ENCODE data around the gene SLC17A4.
"Not testable (repeated sequence)": the region's sequence is repeated elsewhere in the genome, so short reads cannot be mapped to it uniquely, and the experiment has no call there.

SLC17A4 gene

DNA sequence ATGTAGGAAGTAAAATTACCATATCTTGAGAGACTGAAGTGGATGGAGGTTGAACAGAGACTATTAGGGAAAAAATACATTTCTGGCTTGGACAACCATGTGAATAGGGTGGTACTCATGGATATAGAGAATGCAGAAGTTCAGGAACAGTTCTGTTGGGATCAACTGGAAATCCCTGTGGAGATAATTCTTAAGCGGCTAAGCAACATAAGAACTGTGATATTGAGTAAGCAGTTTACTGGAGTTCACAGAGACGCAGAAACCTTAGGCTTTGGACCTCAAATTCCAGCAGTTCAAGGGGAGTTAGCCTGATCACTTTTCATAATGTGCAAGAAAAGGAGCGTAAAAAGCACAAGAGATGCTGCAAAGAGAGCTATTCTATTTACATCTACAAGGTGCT lies 23.6 kb upstream of the SLC17A4 start:
- Histone ChIP-seq H3K27me3 (ENCODE audit: control insufficient read depth in 1 of 2, insufficient read depth in 2 of 2, low read length in 2 of 2) (peaks cover 0 to 3% of the 10 kb centered on the region in 2 donors), H3K9me3 (ENCODE audit: control insufficient read depth in 2 of 2, low read length in 2 of 2) (no peaks in the 10 kb centered on the region), H3K9ac (ENCODE audit: low read length in 2 of 2) (no peak overlapping the region), H3K4me3 (ENCODE audit: low read length in 2 of 2) (no peak overlapping the region), H3K27ac (ENCODE audit: low read length) (no peak overlapping the region), H3K36me3 (ENCODE audit: control insufficient read depth in 2 of 2, insufficient read depth in 2 of 2, low read length in 2 of 2) (no peaks in the 10 kb centered on the region), H3K4me1 (ENCODE audit: control insufficient read depth, insufficient read depth, low read length) (no peaks in the 10 kb centered on the region)

DNA sequence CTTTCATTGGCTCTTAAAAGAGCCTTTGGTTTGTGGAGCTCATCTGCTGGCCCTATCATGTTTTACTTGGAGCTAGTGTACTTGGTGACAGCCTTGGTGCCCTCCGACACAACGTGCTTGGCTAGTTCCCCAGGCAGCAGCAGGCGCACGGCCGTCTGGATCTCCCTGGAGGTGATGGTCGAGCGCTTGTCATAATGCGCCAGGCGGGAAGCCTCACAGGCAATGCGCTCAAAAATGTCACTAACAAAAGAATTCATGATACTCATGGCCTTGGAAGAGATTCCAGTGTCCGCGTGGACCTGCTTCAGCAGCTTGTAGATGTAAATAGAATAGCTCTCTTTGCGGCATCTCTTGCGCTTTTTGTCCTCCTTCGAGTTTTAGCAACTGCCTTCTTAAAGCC lies 22.8 kb upstream of the SLC17A4 start:
- no peaks in the 10 kb centered on the region for H3K36me3 ChIP-seq (ENCODE audit: control insufficient read depth in 2 of 2, insufficient read depth in 2 of 2, low read length in 2 of 2)
- no peaks in the 10 kb centered on the region for H3K9me3 ChIP-seq (ENCODE audit: control insufficient read depth in 2 of 2, low read length in 2 of 2)
- H3K9ac ChIP-seq (ENCODE audit: low read length in 2 of 2): no peak overlapping the region
- peaks cover 0 to 3% of the 10 kb centered on the region in 2 donors for H3K27me3 ChIP-seq (ENCODE audit: control insufficient read depth in 1 of 2, insufficient read depth in 2 of 2, low read length in 2 of 2)
- H3K4me3 ChIP-seq (ENCODE audit: low read length in 2 of 2): no peak overlapping the region
- H3K4me1 ChIP-seq (ENCODE audit: control insufficient read depth, insufficient read depth, low read length): no peaks in the 10 kb centered on the region
- no peak overlapping the region for H3K27ac ChIP-seq (ENCODE audit: low read length)

DNA sequence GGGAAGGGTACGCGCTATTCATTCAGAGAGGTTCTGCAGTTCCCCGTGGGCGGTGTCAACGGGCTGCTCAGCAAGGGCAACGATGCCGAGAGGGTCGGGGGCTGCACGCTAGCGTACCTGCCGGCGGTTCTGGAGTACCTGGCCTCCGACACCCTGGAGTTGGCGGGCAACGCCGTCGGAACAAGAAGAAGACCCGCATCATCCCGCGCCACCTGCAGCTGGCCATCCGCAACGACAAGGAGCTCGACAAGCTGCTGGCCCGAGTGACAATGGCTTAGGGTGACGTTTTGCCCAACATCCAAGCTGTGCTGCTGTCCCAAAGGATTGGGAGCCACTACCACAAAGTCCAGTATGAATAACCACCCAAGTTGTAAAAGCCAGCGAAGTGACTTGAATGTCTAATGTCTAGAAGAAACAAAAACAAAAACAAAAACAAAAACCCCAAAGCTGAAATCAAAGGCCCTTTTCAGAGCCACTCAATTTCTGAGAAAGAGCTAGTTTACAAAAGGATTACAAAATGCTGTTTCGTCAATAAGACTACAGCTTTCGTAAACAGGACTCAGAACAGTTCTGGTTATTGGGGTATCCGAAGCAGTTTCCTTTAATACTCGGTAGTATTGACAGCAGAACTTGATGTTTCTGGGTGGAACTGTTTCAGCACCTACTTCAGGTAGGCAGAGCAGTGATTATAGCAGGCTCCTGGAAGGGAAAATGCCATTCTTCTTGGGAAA lies 21.9 kb upstream of the SLC17A4 start:
- Histone ChIP-seq H3K27me3 (ENCODE audit: control insufficient read depth in 1 of 2, insufficient read depth in 2 of 2, low read length in 2 of 2) (peaks cover 0 to 3% of the 10 kb centered on the region in 2 donors), H3K9ac (ENCODE audit: low read length in 2 of 2) (no peak overlapping the region), H3K4me1 (ENCODE audit: control insufficient read depth, insufficient read depth, low read length) (no peaks in the 10 kb centered on the region), H3K9me3 (ENCODE audit: control insufficient read depth in 2 of 2, low read length in 2 of 2) (peaks cover 0 to 5% of the 10 kb centered on the region in 2 donors), H3K27ac (ENCODE audit: low read length) (no peak overlapping the region), H3K36me3 (ENCODE audit: control insufficient read depth in 2 of 2, insufficient read depth in 2 of 2, low read length in 2 of 2) (no peaks in the 10 kb centered on the region), H3K4me3 (ENCODE audit: low read length in 2 of 2) (no peak overlapping the region)

DNA sequence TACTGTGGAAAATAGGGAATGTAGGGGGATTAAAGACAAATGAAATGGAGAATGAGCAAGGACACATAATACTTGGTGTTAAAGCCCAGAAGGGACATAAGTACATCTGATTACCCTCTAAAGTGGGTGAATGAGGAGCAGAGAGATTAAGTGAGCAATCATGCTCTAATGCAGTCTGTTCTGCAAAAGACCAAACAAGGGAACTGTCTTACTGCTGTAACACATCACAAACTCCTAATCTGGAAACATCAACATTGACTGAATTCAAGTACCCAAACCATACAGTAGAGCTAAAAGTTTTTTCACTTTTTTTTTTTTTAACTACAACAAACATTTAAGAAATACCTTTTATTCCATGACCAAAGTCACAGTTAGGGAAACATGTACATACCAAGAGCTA lies 19.3 kb upstream of the SLC17A4 start:
- H3K9ac ChIP-seq (ENCODE audit: low read length in 2 of 2): no peak overlapping the region
- H3K9me3 ChIP-seq (ENCODE audit: control insufficient read depth in 2 of 2, low read length in 2 of 2): peaks cover 0 to 5% of the 10 kb centered on the region in 2 donors
- no peaks in the 10 kb centered on the region for H3K4me1 ChIP-seq (ENCODE audit: control insufficient read depth, insufficient read depth, low read length)
- no peaks in the 10 kb centered on the region for H3K36me3 ChIP-seq (ENCODE audit: control insufficient read depth in 2 of 2, insufficient read depth in 2 of 2, low read length in 2 of 2)
- no peak overlapping the region for H3K27ac ChIP-seq (ENCODE audit: low read length)
- peaks cover 0 to 2% of the 10 kb centered on the region in 2 donors for H3K27me3 ChIP-seq (ENCODE audit: control insufficient read depth in 1 of 2, insufficient read depth in 2 of 2, low read length in 2 of 2)
- H3K4me3 ChIP-seq (ENCODE audit: low read length in 2 of 2): no peak overlapping the region

DNA sequence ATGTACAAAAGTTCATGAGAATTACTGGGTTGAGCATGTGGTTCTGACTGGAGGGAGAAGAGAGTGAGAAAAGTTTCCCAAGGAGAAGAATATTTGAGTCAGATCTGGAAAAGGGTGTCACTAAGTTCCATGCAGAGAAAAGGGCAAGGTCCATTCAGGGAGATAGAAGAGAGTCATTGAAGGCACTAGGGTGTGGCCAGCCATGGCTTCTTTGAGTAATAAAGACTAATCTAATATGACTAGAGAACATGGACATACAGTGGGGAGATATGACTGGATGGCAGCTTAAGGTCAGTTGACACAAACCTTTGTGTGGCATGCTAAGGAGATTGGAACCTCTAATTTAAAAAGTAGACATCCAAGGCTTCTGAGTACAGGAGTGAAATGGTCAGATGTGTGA lies 10.7 kb upstream of the SLC17A4 start:
- H3K4me3 ChIP-seq (ENCODE audit: low read length in 2 of 2): no peak overlapping the region
- no peaks in the 10 kb centered on the region for H3K9me3 ChIP-seq (ENCODE audit: control insufficient read depth in 2 of 2, low read length in 2 of 2)
- no peaks in the 10 kb centered on the region for H3K36me3 ChIP-seq (ENCODE audit: control insufficient read depth in 2 of 2, insufficient read depth in 2 of 2, low read length in 2 of 2)
- H3K9ac ChIP-seq (ENCODE audit: low read length in 2 of 2): no peak overlapping the region
- no peaks in the 10 kb centered on the region for H3K4me1 ChIP-seq (ENCODE audit: control insufficient read depth, insufficient read depth, low read length)
- H3K27ac ChIP-seq (ENCODE audit: low read length): no peak overlapping the region
- no peaks in the 10 kb centered on the region for H3K27me3 ChIP-seq (ENCODE audit: control insufficient read depth in 1 of 2, insufficient read depth in 2 of 2, low read length in 2 of 2)

DNA sequence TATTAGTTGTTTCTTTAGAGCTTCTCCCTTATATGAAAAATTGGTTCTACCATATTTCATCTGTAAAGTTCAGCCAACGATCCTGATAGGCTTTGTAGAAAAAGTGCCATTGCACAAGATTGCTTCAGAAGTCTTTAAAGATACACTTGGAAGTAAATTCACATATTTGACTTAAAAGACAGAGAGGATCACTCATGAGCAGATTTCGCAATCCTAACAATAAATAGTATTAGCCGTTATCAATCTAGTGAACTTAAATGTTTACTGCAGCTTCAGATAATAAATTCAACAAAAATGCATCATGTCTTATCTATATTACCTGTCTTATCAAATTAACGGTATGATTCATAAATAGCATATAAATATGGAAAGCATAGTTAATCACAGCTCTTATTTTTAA lies 8.7 kb upstream of the SLC17A4 start:
- H3K27me3 ChIP-seq (ENCODE audit: control insufficient read depth in 1 of 2, insufficient read depth in 2 of 2, low read length in 2 of 2): no peaks in the 10 kb centered on the region
- H3K27ac ChIP-seq (ENCODE audit: low read length): no peak overlapping the region
- no peak overlapping the region for H3K9ac ChIP-seq (ENCODE audit: low read length in 2 of 2)
- H3K9me3 ChIP-seq (ENCODE audit: control insufficient read depth in 2 of 2, low read length in 2 of 2): no peaks in the 10 kb centered on the region
- no peaks in the 10 kb centered on the region for H3K4me1 ChIP-seq (ENCODE audit: control insufficient read depth, insufficient read depth, low read length)
- no peaks in the 10 kb centered on the region for H3K36me3 ChIP-seq (ENCODE audit: control insufficient read depth in 2 of 2, insufficient read depth in 2 of 2, low read length in 2 of 2)
- H3K4me3 ChIP-seq (ENCODE audit: low read length in 2 of 2): no peak overlapping the region

DNA sequence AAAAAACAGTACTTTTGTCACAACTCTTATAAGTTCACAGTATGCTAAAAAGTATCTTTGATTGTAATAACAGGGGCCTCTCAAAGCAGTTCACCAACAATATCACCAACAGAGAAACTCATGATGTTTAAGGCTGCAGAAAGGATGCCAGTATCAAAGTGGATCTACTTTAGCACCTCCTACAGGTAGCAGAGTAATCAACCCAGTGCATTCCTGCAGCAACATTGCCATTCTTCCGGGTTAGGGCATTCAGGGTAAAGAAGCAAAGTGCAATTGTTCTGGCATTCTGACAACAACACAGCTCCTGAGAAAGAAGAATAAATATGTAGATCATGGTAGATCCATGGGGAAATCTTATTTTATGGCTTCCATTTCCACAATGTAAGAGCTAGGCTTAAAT lies 7.6 kb upstream of the SLC17A4 start:
- H3K4me1 ChIP-seq (ENCODE audit: control insufficient read depth, insufficient read depth, low read length): no peaks in the 10 kb centered on the region
- no peaks in the 10 kb centered on the region for H3K9me3 ChIP-seq (ENCODE audit: control insufficient read depth in 2 of 2, low read length in 2 of 2)
- H3K27ac ChIP-seq (ENCODE audit: low read length): no peak overlapping the region
- H3K9ac ChIP-seq (ENCODE audit: low read length in 2 of 2): no peak overlapping the region
- H3K4me3 ChIP-seq (ENCODE audit: low read length in 2 of 2): no peak overlapping the region
- no peaks in the 10 kb centered on the region for H3K27me3 ChIP-seq (ENCODE audit: control insufficient read depth in 1 of 2, insufficient read depth in 2 of 2, low read length in 2 of 2)
- H3K36me3 ChIP-seq (ENCODE audit: control insufficient read depth in 2 of 2, insufficient read depth in 2 of 2, low read length in 2 of 2): no peaks in the 10 kb centered on the region

DNA sequence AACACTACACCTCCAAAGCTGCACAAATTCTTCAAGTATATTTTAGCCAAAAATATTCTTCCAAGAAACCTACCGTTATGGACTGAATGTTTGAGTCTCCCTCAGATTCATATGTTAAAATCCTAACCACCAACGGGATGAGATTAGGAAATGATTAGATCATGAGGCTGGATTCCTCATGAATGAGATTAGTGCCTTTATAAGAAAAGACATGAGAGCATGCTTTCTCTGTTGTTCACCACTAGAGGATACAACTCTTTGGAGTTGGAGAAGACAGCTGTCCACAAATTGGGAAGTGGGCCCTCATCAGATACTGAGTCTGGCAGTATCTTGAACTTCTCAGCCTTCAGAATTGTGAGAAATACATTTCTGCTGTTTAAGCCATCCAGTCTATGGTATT lies 7.1 kb upstream of the SLC17A4 start:
- Histone ChIP-seq H3K9me3 (ENCODE audit: control insufficient read depth in 2 of 2, low read length in 2 of 2) (no peaks in the 10 kb centered on the region), H3K36me3 (ENCODE audit: control insufficient read depth in 2 of 2, insufficient read depth in 2 of 2, low read length in 2 of 2) (no peaks in the 10 kb centered on the region), H3K4me1 (ENCODE audit: control insufficient read depth, insufficient read depth, low read length) (no peaks in the 10 kb centered on the region), H3K9ac (ENCODE audit: low read length in 2 of 2) (no peak overlapping the region), H3K4me3 (ENCODE audit: low read length in 2 of 2) (no peak overlapping the region), H3K27ac (ENCODE audit: low read length) (no peak overlapping the region), H3K27me3 (ENCODE audit: control insufficient read depth in 1 of 2, insufficient read depth in 2 of 2, low read length in 2 of 2) (no peaks in the 10 kb centered on the region)

DNA sequence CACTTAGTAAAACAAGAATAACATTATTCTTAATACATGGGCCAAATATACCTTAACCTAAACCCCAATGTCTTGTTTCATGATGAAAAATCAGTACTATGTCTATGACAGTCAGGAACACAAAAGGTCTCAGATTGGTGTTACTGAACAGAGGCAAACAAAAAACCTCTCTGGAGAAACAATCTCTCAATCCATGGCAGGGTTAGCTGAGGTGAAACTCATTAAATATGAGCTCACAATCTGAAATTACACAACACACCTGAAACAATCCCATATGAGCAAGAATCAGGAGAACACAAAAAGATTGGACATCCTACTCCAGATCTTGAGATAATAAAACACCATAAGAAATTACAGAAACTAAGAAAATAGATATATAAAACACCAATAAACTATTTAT lies 6.5 kb upstream of the SLC17A4 start:
- H3K27me3 ChIP-seq (ENCODE audit: control insufficient read depth in 1 of 2, insufficient read depth in 2 of 2, low read length in 2 of 2): no peaks in the 10 kb centered on the region
- no peak overlapping the region for H3K9ac ChIP-seq (ENCODE audit: low read length in 2 of 2)
- no peak overlapping the region for H3K27ac ChIP-seq (ENCODE audit: low read length)
- no peaks in the 10 kb centered on the region for H3K36me3 ChIP-seq (ENCODE audit: control insufficient read depth in 2 of 2, insufficient read depth in 2 of 2, low read length in 2 of 2)
- no peaks in the 10 kb centered on the region for H3K9me3 ChIP-seq (ENCODE audit: control insufficient read depth in 2 of 2, low read length in 2 of 2)
- no peak overlapping the region for H3K4me3 ChIP-seq (ENCODE audit: low read length in 2 of 2)
- no peaks in the 10 kb centered on the region for H3K4me1 ChIP-seq (ENCODE audit: control insufficient read depth, insufficient read depth, low read length)

DNA sequence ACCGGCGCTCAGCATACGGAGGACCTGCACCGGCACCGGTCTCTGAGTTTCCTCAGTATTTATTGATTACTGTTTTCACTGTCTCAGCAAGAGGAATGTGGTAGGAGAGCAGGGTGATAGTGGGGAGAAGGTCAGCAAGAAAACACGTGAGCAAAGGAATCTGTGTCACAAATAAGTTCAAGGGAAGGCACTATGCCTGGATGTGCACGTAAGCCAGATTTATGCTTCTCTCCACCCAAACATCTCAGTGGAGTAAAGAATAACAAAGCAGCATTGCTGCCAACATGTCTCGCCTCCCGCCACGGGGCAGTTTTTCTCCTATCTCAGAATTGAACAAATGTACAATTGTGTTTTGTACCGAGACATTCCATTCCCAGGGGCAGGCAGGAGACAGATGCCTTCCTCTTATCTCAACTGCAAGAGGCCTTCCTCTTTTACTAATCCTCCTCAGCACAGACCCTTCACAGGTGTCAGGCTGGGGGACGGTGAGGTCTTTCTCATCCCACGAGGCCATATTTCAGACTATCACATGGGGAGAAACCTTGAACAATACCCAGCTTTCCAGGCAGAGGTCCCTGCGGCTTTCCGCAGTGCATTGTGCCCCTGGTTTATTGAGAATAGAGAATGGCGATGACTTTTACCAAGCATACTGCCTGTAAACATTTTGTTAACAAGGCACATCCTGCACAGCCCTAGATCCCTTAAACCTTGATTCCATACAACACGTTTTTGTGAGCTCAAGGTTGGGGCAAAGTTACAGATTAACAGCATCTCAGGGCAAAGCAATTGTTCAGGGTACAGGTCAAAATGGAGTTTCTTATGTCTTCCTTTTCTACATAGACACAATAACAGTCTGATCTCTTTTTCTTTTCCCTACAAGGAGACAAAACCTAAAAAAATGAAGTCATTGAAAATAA lies 5.7 kb upstream of the SLC17A4 start:
- not testable (repeated sequence) for H3K27me3 ChIP-seq (ENCODE audit: control insufficient read depth in 1 of 2, insufficient read depth in 2 of 2, low read length in 2 of 2); H3K9me3 ChIP-seq (ENCODE audit: control insufficient read depth in 2 of 2, low read length in 2 of 2); H3K4me1 ChIP-seq (ENCODE audit: control insufficient read depth, insufficient read depth, low read length); H3K9ac ChIP-seq (ENCODE audit: low read length in 2 of 2); H3K27ac ChIP-seq (ENCODE audit: low read length); H3K4me3 ChIP-seq (ENCODE audit: low read length in 2 of 2); H3K36me3 ChIP-seq (ENCODE audit: control insufficient read depth in 2 of 2, insufficient read depth in 2 of 2, low read length in 2 of 2)

DNA sequence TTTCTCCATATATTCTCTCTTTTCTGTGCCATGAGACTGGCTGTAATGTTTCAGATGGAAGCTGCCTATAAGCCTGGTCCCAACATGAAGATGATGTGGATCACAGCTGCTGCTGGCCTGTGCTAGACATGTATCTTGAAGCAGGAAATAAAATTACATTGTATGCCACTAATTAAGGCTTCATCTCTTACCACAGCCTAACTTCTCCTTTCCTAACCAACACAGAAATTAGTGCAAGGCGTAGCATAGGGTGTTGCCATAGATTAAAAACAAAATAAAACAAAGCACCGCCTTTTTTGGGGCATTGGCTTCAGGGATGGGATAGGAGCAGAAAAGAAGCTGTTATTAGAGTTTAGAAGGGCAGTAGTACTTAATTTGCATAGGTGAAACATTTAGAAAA lies 4.7 kb upstream of the SLC17A4 start:
- H3K27me3 ChIP-seq (ENCODE audit: control insufficient read depth in 1 of 2, insufficient read depth in 2 of 2, low read length in 2 of 2): no peaks in the 10 kb centered on the region
- H3K9me3 ChIP-seq (ENCODE audit: control insufficient read depth in 2 of 2, low read length in 2 of 2): no peaks in the 10 kb centered on the region
- no peak overlapping the region for H3K9ac ChIP-seq (ENCODE audit: low read length in 2 of 2)
- H3K27ac ChIP-seq (ENCODE audit: low read length): no peak overlapping the region
- no peaks in the 10 kb centered on the region for H3K4me1 ChIP-seq (ENCODE audit: control insufficient read depth, insufficient read depth, low read length)
- H3K36me3 ChIP-seq (ENCODE audit: control insufficient read depth in 2 of 2, insufficient read depth in 2 of 2, low read length in 2 of 2): no peaks in the 10 kb centered on the region
- H3K4me3 ChIP-seq (ENCODE audit: low read length in 2 of 2): no peak overlapping the region

All from stomach smooth muscle (tissue), 2 donors.